DOHH2 (cell line): ENCODE measurements around the gene MTMR8.
"Not testable (repeated sequence)": the region's sequence is repeated elsewhere in the genome, so short reads cannot be mapped to it uniquely, and the experiment has no call there.

Experiments
- H3F3A ChIP-seq: fragments of 200-600 bp; sonication (generic), shearing (Covaris generic); 2 replicates; pipeline ENCODE4 v1.6.0; 2016; ENCODE audit warnings: antibody characterized with exemption, mild to moderate bottlenecking; ENCODE audit not compliant: control insufficient read depth, insufficient read depth
- H3K27ac ChIP-seq: fragments of 200-600 bp; sonication (generic); 2 replicates; pipeline ENCODE4 v1.5.1; 2014; ENCODE audit warnings: low read depth, mild to moderate bottlenecking, low read length, moderate library complexity
- H3K27me3 ChIP-seq: fragments of 200-600 bp; sonication (generic); 2 replicates; pipeline ENCODE4 v1.6.1; 2014; ENCODE audit warnings: mild to moderate bottlenecking, low read length, mixed read lengths; ENCODE audit not compliant: control insufficient read depth
- H3K36me3 ChIP-seq: fragments of 200-600 bp; sonication (generic); 2 replicates; pipeline ENCODE4 v1.6.1; 2014; ENCODE audit warnings: mild to moderate bottlenecking, low read length, moderate library complexity, mixed read lengths; ENCODE audit not compliant: control insufficient read depth
- H3K4me1 ChIP-seq: fragments of 200-600 bp; sonication (generic); 2 replicates; pipeline ENCODE4 v1.6.1; 2014; ENCODE audit warnings: mild to moderate bottlenecking, low read length, mixed read lengths; ENCODE audit not compliant: control insufficient read depth
- H3K4me2 ChIP-seq: fragments of 200-600 bp; sonication (generic); 2 replicates; pipeline ENCODE4 v1.6.0; 2014; ENCODE audit warnings: mild to moderate bottlenecking, low read length, moderate library complexity
- H3K4me3 ChIP-seq: fragments of 200-600 bp; sonication (generic); 2 replicates; pipeline ENCODE4 v1.5.1; 2014; ENCODE audit warnings: mild to moderate bottlenecking, low read length, mixed read lengths
- H3K79me2 ChIP-seq: fragments of 200-600 bp; sonication (generic); 2 replicates; pipeline ENCODE4 v1.6.1; 2014; ENCODE audit warnings: mild to moderate bottlenecking, low read length, mixed read lengths; ENCODE audit not compliant: control insufficient read depth
- H3K9me2 ChIP-seq: fragments of 200-600 bp; sonication (generic); replicated peaks from 2 replicates; pipeline ENCODE4 v1.6.1; 2014; ENCODE audit warnings: mild to moderate bottlenecking, low read length, mixed read lengths; ENCODE audit not compliant: control insufficient read depth
- H3K9me3 ChIP-seq: fragments of 200-600 bp; sonication (generic); 2 replicates; pipeline ENCODE4 v1.6.1; 2014; ENCODE audit warnings: antibody characterized with exemption, low read length, mixed read lengths; ENCODE audit not compliant: control insufficient read depth, insufficient read depth
- H4K20me1 ChIP-seq: fragments of 200-600 bp; sonication (generic); 2 replicates; pipeline ENCODE4 v1.6.0; 2014; ENCODE audit warnings: low read depth, mild to moderate bottlenecking, antibody characterized with exemption, low read length, moderate library complexity; ENCODE audit not compliant: control insufficient read depth, insufficient read depth
- EZH2phosphoT487 ChIP-seq: fragments of 200-600 bp; sonication (generic); IDR thresholded peaks from 2 replicates; pipeline ENCODE4 v1.6.1; 2017; ENCODE audit warnings: borderline replicate concordance, mild to moderate bottlenecking, antibody characterized with exemption, low read length, moderate library complexity, mixed read lengths
- TF ChIP-seq, protein P1 (sequence below): fragments of 200-600 bp; sonication (generic); IDR thresholded peaks from one replicate; pipeline ENCODE4 v1.5.1; 2014; ENCODE audit warnings: antibody characterized with exemption, mild to moderate bottlenecking, low read depth, low read length; ENCODE audit not compliant: poor library complexity, severe bottlenecking

Gene MTMR8

DNA sequence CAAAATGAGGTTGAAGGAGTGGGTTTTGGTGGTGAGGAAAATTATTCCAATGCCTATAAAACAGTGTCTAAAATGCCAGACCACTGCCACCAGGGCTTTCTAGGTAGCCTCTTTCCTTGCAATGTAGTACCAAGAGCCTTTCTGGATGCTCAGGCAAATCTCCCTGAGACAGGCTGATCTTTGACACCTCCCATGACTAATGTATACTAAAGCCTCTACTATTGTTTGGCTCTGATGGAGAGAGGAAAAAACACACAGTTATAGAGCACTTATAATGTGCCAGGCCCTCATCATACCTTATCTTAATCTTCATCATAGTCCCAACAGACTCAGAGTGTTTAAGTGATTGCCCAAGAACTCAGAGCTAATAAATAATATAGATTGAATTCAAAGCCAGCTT, 5.8 kb downstream of the MTMR8 start:
- TF ChIP-seq, protein P1, sequence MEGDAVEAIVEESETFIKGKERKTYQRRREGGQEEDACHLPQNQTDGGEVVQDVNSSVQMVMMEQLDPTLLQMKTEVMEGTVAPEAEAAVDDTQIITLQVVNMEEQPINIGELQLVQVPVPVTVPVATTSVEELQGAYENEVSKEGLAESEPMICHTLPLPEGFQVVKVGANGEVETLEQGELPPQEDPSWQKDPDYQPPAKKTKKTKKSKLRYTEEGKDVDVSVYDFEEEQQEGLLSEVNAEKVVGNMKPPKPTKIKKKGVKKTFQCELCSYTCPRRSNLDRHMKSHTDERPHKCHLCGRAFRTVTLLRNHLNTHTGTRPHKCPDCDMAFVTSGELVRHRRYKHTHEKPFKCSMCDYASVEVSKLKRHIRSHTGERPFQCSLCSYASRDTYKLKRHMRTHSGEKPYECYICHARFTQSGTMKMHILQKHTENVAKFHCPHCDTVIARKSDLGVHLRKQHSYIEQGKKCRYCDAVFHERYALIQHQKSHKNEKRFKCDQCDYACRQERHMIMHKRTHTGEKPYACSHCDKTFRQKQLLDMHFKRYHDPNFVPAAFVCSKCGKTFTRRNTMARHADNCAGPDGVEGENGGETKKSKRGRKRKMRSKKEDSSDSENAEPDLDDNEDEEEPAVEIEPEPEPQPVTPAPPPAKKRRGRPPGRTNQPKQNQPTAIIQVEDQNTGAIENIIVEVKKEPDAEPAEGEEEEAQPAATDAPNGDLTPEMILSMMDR, result no peak
- TF ChIP-seq EZH2phosphoT487, result no peak

DNA sequence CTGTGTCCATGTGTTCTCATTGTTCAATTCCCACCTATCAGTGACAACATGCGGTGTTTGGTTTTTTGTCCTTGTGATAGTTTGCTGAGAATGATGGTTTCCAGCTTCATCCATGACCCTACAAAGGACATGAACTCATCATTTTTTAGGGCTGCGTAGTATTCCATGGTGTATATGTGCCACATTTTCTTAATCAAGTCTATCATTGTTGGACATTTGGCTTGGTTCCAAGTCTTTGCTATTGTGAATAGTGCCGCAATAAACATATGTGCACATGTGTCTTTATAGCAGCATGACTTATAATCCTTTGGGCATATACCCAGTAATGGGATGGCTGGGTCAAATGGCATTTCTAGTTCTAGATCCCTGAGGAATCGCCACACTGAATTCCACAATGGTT, 14.5 kb downstream of the MTMR8 start:
- H3K4me1 ChIP-seq, H3F3A ChIP-seq, H3K36me3 ChIP-seq, H3K27me3 ChIP-seq, H4K20me1 ChIP-seq, H3K79me2 ChIP-seq, H3K4me2 ChIP-seq, H3K4me3 ChIP-seq, H3K9me3 ChIP-seq, H3K27ac ChIP-seq, H3K9me2 ChIP-seq: not testable (repeated sequence)

More for the DNA sequence above, 5.8 kb downstream of the MTMR8 start:
- Histone ChIP-seq H3K27ac (no peak overlapping the region), H3K79me2 (no peaks in the 10 kb centered on the region), H4K20me1 (no peaks in the 10 kb centered on the region), H3K4me3 (no peak overlapping the region), H3K9me3 (no peaks in the 10 kb centered on the region), H3K9me2 (no peaks in the 10 kb centered on the region), H3K27me3 (no peaks in the 10 kb centered on the region), H3K36me3 (no peaks in the 10 kb centered on the region), H3K4me2 (no peak overlapping the region), H3F3A (no peaks in the 10 kb centered on the region), H3K4me1 (peaks cover 2% of the 10 kb centered on the region; the same call in 1 of the 2 replicates)

DNA sequence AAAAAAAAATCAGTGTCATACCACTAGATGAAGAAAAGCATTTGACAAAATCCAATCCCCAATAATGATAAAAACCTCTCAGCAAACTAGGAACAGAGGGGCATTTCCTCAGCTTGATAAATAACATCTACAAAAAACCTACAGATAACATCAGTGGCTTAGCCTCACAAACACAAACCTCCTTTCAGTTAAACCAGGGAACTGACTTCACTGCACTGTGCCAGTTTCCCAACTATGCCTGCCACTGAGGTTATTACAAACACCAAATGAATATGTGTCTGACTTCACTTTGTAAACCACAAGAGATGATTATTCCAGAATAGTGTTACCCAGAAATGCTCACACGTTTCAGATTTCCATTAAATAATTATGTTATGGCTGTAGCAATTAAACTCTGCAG, 15.3 kb downstream of the MTMR8 start:
- Histone ChIP-seq H3K4me3 (no peak overlapping the region), H3K9me2 (no peaks in the 10 kb centered on the region), H3K36me3 (no peaks in the 10 kb centered on the region), H3K27ac (no peak overlapping the region), H3K4me1 (no peaks in the 10 kb centered on the region), H3K4me2 (no peak overlapping the region), H4K20me1 (no peaks in the 10 kb centered on the region), H3K9me3 (no peaks in the 10 kb centered on the region), H3K79me2 (no peaks in the 10 kb centered on the region), H3K27me3 (no peaks in the 10 kb centered on the region), H3F3A (no peaks in the 10 kb centered on the region)
- TF ChIP-seq, protein P1, result no peak
- TF ChIP-seq EZH2phosphoT487, result no peak

DNA sequence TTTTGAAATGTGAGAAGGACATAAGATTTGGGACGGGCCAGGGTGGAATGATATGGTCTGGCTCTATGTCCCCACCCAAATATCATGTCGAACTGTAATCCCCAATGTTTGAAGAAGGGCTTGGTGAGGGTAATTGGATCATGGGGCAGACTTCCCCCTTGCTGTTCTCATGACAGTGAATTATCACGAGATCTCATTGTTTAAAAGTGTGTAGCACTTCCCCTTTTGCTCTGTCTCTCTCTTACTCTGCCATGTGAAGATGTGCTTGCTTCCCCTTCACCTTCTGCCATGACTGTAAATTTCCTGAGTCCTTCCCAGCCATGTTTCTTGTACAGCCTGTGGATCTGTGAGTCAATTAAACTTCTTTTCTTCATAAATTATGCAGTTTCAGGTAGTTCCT, 17.5 kb downstream of the MTMR8 start:
- H3K27me3 ChIP-seq, result no peaks in the 10 kb centered on the region
- TF ChIP-seq, protein P1, result no peak
- TF ChIP-seq EZH2phosphoT487, result no peak
- no peaks in the 10 kb centered on the region for H3K9me3 ChIP-seq
- H3K9me2 ChIP-seq, result no peaks in the 10 kb centered on the region
- no peaks in the 10 kb centered on the region for H3K36me3 ChIP-seq
- H3K27ac ChIP-seq, result no peak overlapping the region
- no peaks in the 10 kb centered on the region for H3F3A ChIP-seq
- H3K79me2 ChIP-seq, result no peaks in the 10 kb centered on the region
- H3K4me1 ChIP-seq, result no peaks in the 10 kb centered on the region
- no peaks in the 10 kb centered on the region for H4K20me1 ChIP-seq
- H3K4me3 ChIP-seq, result no peak overlapping the region
- H3K4me2 ChIP-seq, result no peak overlapping the region
